OCI-LY1 (cell line): ENCODE results near the gene DYNLL1.

ENCODE experiments used
- H2AFZ ChIP-seq: fragments of 200-600 bp; sonication (generic), shearing (Covaris generic); 2 replicates; pipeline ENCODE4 v1.6.0; 2014; ENCODE audit warnings: antibody characterized with exemption, mild to moderate bottlenecking, low read length
- H3F3A ChIP-seq: fragments of 200-600 bp; sonication (generic), shearing (Covaris generic); 2 replicates; pipeline ENCODE4 v1.6.0; 2014; ENCODE audit warnings: mild to moderate bottlenecking, antibody characterized with exemption, low read length, moderate library complexity; ENCODE audit not compliant: insufficient read depth
- H3K27ac ChIP-seq: fragments of 200-600 bp; sonication (generic); 2 replicates; pipeline ENCODE4 v1.5.1; 2014; ENCODE audit warnings: low read length, mixed run types, mild to moderate bottlenecking, low read depth; ENCODE audit not compliant: poor library complexity, severe bottlenecking
- H3K27me3 ChIP-seq: fragments of 200-600 bp; sonication (generic); 2 replicates; pipeline ENCODE4 v1.6.0; 2014; ENCODE audit warnings: antibody characterized with exemption, mild to moderate bottlenecking, low read length, moderate library complexity; ENCODE audit not compliant: insufficient read depth
- H3K36me3 ChIP-seq: fragments of 200-600 bp; sonication (generic); 2 replicates; pipeline ENCODE4 v1.6.1; 2014; ENCODE audit warnings: mild to moderate bottlenecking, antibody characterized with exemption, low read length, moderate library complexity, mixed read lengths; ENCODE audit not compliant: insufficient read depth
- H3K4me1 ChIP-seq: fragments of 200-600 bp; sonication (generic); 2 replicates; pipeline ENCODE4 v1.5.1; 2014; ENCODE audit warnings: mild to moderate bottlenecking, low read length, moderate library complexity; ENCODE audit not compliant: insufficient read depth, severe bottlenecking
- H3K4me2 ChIP-seq: fragments of 200-600 bp; sonication (generic), shearing (Covaris generic); 2 replicates; pipeline ENCODE4 v1.6.1; 2014; ENCODE audit warnings: low read length
- H3K4me3 ChIP-seq: fragments of 200-600 bp; sonication (generic); 2 replicates; pipeline ENCODE4 v1.5.1; 2014; ENCODE audit warnings: low read length, low read depth, mild to moderate bottlenecking, mixed read lengths; ENCODE audit not compliant: poor library complexity, severe bottlenecking
- H3K79me2 ChIP-seq: fragments of 200-600 bp; shearing (Covaris generic); 2 replicates; pipeline ENCODE4 v1.6.1; 2016; ENCODE audit warnings: mixed run types, low read length, mixed read lengths; ENCODE audit not compliant: insufficient read depth
- H3K9ac ChIP-seq: fragments of 200-600 bp; sonication (generic), shearing (Covaris generic); 2 replicates; pipeline ENCODE4 v1.6.1; 2014; ENCODE audit warnings: mild to moderate bottlenecking, low read length, mixed read lengths
- H3K9me2 ChIP-seq: fragments of 200-600 bp; sonication (generic), shearing (Covaris generic); 2 replicates; pipeline ENCODE4 v1.6.1; 2014; ENCODE audit warnings: low read depth, mild to moderate bottlenecking, low read length, mixed read lengths
- H3K9me3 ChIP-seq: fragments of 200-600 bp; shearing (Covaris generic); 2 replicates; pipeline ENCODE4 v1.6.1; 2014; ENCODE audit warnings: low read length, mixed read lengths
- H4K20me1 ChIP-seq: fragments of 200-600 bp; sonication (generic), shearing (Covaris generic); 2 replicates; pipeline ENCODE4 v1.6.0; 2016; ENCODE audit warnings: mild to moderate bottlenecking, low read length; ENCODE audit not compliant: insufficient read depth
- CTCF ChIP-seq: fragments of 200-600 bp; sonication (generic), shearing (Covaris generic); IDR thresholded peaks from 2 replicates; pipeline ENCODE4 v1.5.1; 2017; ENCODE audit warnings: mild to moderate bottlenecking, antibody characterized with exemption, low read length, moderate library complexity, mixed read lengths
- EZH2 ChIP-seq: fragments of 200-600 bp; sonication (generic), shearing (Covaris generic); IDR thresholded peaks from 2 replicates; pipeline ENCODE4 v1.8.0; 2017; ENCODE audit warnings: borderline replicate concordance, mixed run types, mild to moderate bottlenecking, antibody characterized with exemption, low read length, moderate library complexity, mixed read lengths

The DYNLL1 gene

GRCh38 chr12:120463712-120464111 is 32.2 kb upstream of the DYNLL1 start:
- Histone ChIP-seq H3K9me3 (no peaks in the 10 kb centered on the region), H3F3A (no peaks in the 10 kb centered on the region), H2AFZ (no peak overlapping the region), H3K4me1 (peaks cover 23% of the 10 kb centered on the region), H3K27me3 (no peaks in the 10 kb centered on the region), H4K20me1 (0 out of 2 replicates have a peak, but pooled peaks cover 3% of the 10 kb centered on the region), H3K79me2 (peaks cover 38% of the 10 kb centered on the region), H3K27ac (no peak overlapping the region), H3K4me2 (no peak overlapping the region), H3K9ac (no peak overlapping the region), H3K36me3 (peaks cover 90% of the 10 kb centered on the region), H3K4me3 (no peak overlapping the region), H3K9me2 (no peaks in the 10 kb centered on the region)
- no peak for TF ChIP-seq EZH2
- no peak for TF ChIP-seq CTCF

- Histone ChIP-seq H3K9ac (no peak overlapping the region), H3K4me3 (no peak overlapping the region), H3K79me2 (peaks cover 42% of the 10 kb centered on the region), H4K20me1 (0 out of 2 replicates have a peak, but pooled peaks cover 3% of the 10 kb centered on the region), H3K27ac (no peak overlapping the region), H3F3A (no peaks in the 10 kb centered on the region), H3K27me3 (no peaks in the 10 kb centered on the region), H3K4me1 (peaks cover 30% of the 10 kb centered on the region), H3K9me2 (no peaks in the 10 kb centered on the region), H2AFZ (no peak overlapping the region), H3K36me3 (peaks cover 70% of the 10 kb centered on the region), H3K4me2 (no peak overlapping the region; the same call in 1 of the 2 replicates), H3K9me3 (no peaks in the 10 kb centered on the region)
- no peak for TF ChIP-seq CTCF
- TF ChIP-seq EZH2, result no peak
Observed at GRCh38 chr12:120465756-120466155, 30.2 kb upstream of the DYNLL1 start.

- Histone ChIP-seq H3K9me2 (no peaks in the 10 kb centered on the region), H3K27me3 (no peaks in the 10 kb centered on the region), H3K36me3 (peaks cover 61% of the 10 kb centered on the region), H3K9ac (no peak overlapping the region), H3K4me1 (peaks cover 40% of the 10 kb centered on the region), H3F3A (no peaks in the 10 kb centered on the region), H2AFZ (no peak overlapping the region), H3K9me3 (no peaks in the 10 kb centered on the region), H4K20me1 (0 out of 2 replicates have a peak, but pooled peaks cover 3% of the 10 kb centered on the region), H3K27ac (no peak overlapping the region), H3K4me2 (peak overlapping the region; percentile 14; the same call in 1 of the 2 replicates), H3K4me3 (no peak overlapping the region), H3K79me2 (peaks cover 42% of the 10 kb centered on the region)
- TF ChIP-seq EZH2 (no peak), CTCF (peak; percentile 55)
Observed at GRCh38 chr12:120466560-120467315, 29.2 kb upstream of the DYNLL1 start.
